ENCODE data around the gene NDFIP1. TPM values are rescaled to one million over a fixed set of nuclear protein-coding genes. Genes with fewer than 3 reads are reported as not detected.

NDFIP1 gene
- total and polyA plus RNA-seq, 2 of the 8 experiments (the other 6 are each of a cell fraction or from before 2014, with no cell fraction given) = 8.8 to 27.1 TPM

GRCh38 chr5:142184988-142185387 is 76.4 kb downstream of the NDFIP1 start:
- no peak overlapping the region for H3K4ac ChIP-seq (replicated peaks; ENCODE audit: insufficient read length, low read depth, low read length)
- no peak overlapping the region for H3K4me2 ChIP-seq (ENCODE audit: insufficient read depth in 1 of 2, low read depth in 2 of 2, low read length in 2 of 2)
- no peak overlapping the region for H3K27ac ChIP-seq (ENCODE audit: low read depth, low read length)
- H3K36me3 ChIP-seq (ENCODE audit: control insufficient read depth in 2 of 4, insufficient read depth in 4 of 4, low read length in 3 of 4) = no peaks in the 10 kb centered on the region
- no peak overlapping the region for H2BK120ac ChIP-seq (replicated peaks; ENCODE audit: low read depth, low read length)
- H2BK12ac ChIP-seq (ENCODE audit: low read depth, low read length) = peak overlapping the region; percentile 1; the same call in 1 of the 2 replicates
- no peak for TF ChIP-seq SP4 (IDR thresholded peaks at IDR 0.05; ENCODE audit: low read length)
- no peak for TF ChIP-seq SUZ12 (IDR thresholded peaks at IDR 0.05; ENCODE audit: low read length)
- no peak for TF ChIP-seq SAP30 (IDR thresholded peaks at IDR 0.05; ENCODE audit: insufficient read depth, insufficient replicate concordance, low read length)
- no peak for TF ChIP-seq SP1 (IDR thresholded peaks at IDR 0.05; ENCODE audit: low read depth, low read length)
- TF ChIP-seq BRCA1 (IDR thresholded peaks at IDR 0.05; ENCODE audit: low read depth, low read length) = no peak
- TF ChIP-seq RXRA (IDR thresholded peaks at IDR 0.05; ENCODE audit: insufficient read depth, low read depth, low read length) = no peak
- no peak for TF ChIP-seq TBP (IDR thresholded peaks at IDR 0.05; ENCODE audit: low read depth, low read length)
- TF ChIP-seq NRF1 (IDR thresholded peaks at IDR 0.05; ENCODE audit: low read depth, low read length) = no peak
- no peaks in the 10 kb centered on the region for H3K27me3 ChIP-seq (replicated peaks in 1 of 4; ENCODE audit: control insufficient read depth in 3 of 4, extremely low read depth in 1 of 4, insufficient read depth in 3 of 4, low read length in 3 of 4)
- FAIRE-seq (no peak), DNase-seq (ENCODE audit: low read depth in 1 of 2, low spot score in 2 of 2) (no peak)
- no peak overlapping the region for H4K5ac ChIP-seq (ENCODE audit: insufficient read length, low read depth, low read length)
- H3K4me1 ChIP-seq (replicated peaks in 1 of 4; ENCODE audit: control insufficient read depth in 3 of 4, insufficient read depth in 4 of 4, low read length in 3 of 4) = peaks cover 5 to 15% (median 6%) of the 10 kb centered on the region in 4 experiments; a peak in 6 of 7 replicates
- no peak overlapping the region for H3K14ac ChIP-seq (ENCODE audit: insufficient read length)
- no peak overlapping the region for H2AK5ac ChIP-seq (ENCODE audit: low read depth, low read length)
- H3K18ac ChIP-seq (ENCODE audit: extremely low read depth, low read length) = peak overlapping the region; percentile 51; the same call in 1 of the 2 replicates
- peak overlapping the region; percentile 49 for H4K91ac ChIP-seq (replicated peaks; ENCODE audit: insufficient read length, low read length)
- H2BK15ac ChIP-seq (ENCODE audit: low read length) = no peak overlapping the region
- H2BK5ac ChIP-seq (ENCODE audit: low read depth, low read length) = no peak overlapping the region
- no peaks in the 10 kb centered on the region for H3K79me1 ChIP-seq (ENCODE audit: low read depth, low read length)
- H2AFZ ChIP-seq (ENCODE audit: low read length) = peak overlapping the region; percentile 48
- no peak overlapping the region for H3K23ac ChIP-seq (ENCODE audit: insufficient read length)
- H3K56ac ChIP-seq (replicated peaks; ENCODE audit: insufficient read length, low read depth, low read length) = no peak overlapping the region
- no peaks in the 10 kb centered on the region for H3K79me2 ChIP-seq (ENCODE audit: control insufficient read depth in 1 of 2, insufficient read depth in 2 of 2, low read length in 2 of 2)
- H2BK20ac ChIP-seq (ENCODE audit: low read length) = peak overlapping the region; percentile 50
- H4K8ac ChIP-seq (ENCODE audit: extremely low read depth, insufficient read depth, low read length) = no peak overlapping the region
- WGBS, 2 experiments (ENCODE audit: extremely low coverage in 1 of 2, insufficient coverage in 1 of 2, insufficient read length in 1 of 2, insufficient replicate concordance in 2 of 2, low coverage in 1 of 2, low lambda C conversion rate in 2 of 2, missing lambda C conversion rate in 1 of 2) = 70% methylated on average over 9 of the region's 9 CpGs; no CpG with 5 or more reads in 1 of the 2 experiments
- no peaks in the 10 kb centered on the region for H4K20me1 ChIP-seq (replicated peaks in 1 of 2; ENCODE audit: control insufficient read depth in 1 of 2, insufficient read depth in 2 of 2, low read length in 2 of 2)
- H3K23me2 ChIP-seq (ENCODE audit: low read depth, low read length) = no peaks in the 10 kb centered on the region
- no peak overlapping the region for H3K4me3 ChIP-seq (ENCODE audit: extremely low read depth in 1 of 4, insufficient read depth in 2 of 4, low read depth in 3 of 4, low read length in 4 of 4)
- ChIA-PET CTCF (ENCODE audit: partially characterized antibody) (interaction anchor here (0.7 to 2.3 kb wide), 7 partner anchors 9 to 533 kb away, joined by 3 to 14 read pairs (median 3); no protein-coding TSS in a partner anchor), POLR2A (ENCODE audit: partially characterized antibody) (interaction anchor here (0.8 to 2.7 kb wide), 3 partner anchors 9 to 50 kb away, joined by 3 to 8 read pairs (median 3); no protein-coding TSS in a partner anchor)
- H3K9ac ChIP-seq (replicated peaks in 1 of 4; ENCODE audit: extremely low read depth in 1 of 4, low read depth in 3 of 4, low read length in 3 of 4) = no peak overlapping the region
- H3K9me3 ChIP-seq (ENCODE audit: insufficient read depth in 2 of 2, low read depth in 1 of 2, low read length in 1 of 2) = no peaks in the 10 kb centered on the region
